Mucosa of descending colon (tissue), 3 donors: ENCODE results near the gene UBE3B. TPM values are rescaled to one million over a fixed set of nuclear protein-coding genes. Genes with fewer than 3 reads are reported as not detected.
A peak's percentile ranks its signal among the peaks of the same experiment; 100 is the strongest.

Source experiments
- ATAC-seq: fragments of 200-7000 bp; cut with Tn5 transposase; one replicate; pipeline ENCODE4 v1.9.1; 2020; ENCODE audit warnings: mild to moderate bottlenecking, moderate library complexity
- DNase-seq, 3 donors: peaks; one replicate each; pipeline ENCODE4 v3.0.0-alpha.2; 2020
- H3K36me3 ChIP-seq: fragments of 200-600 bp; one replicate; pipeline ENCODE4 v1.8.0; 2021; ENCODE audit warnings: low read depth, mild to moderate bottlenecking
- H3K4me1 ChIP-seq: fragments of 200-600 bp; one replicate; pipeline ENCODE4 v1.8.0; 2021; ENCODE audit warnings: low read depth, mild to moderate bottlenecking
- H3K4me3 ChIP-seq: fragments of 200-600 bp; one replicate; pipeline ENCODE4 v1.8.0; 2021; ENCODE audit warnings: mild to moderate bottlenecking
- H3K9me3 ChIP-seq: fragments of 200-600 bp; one replicate; pipeline ENCODE4 v1.8.0; 2021; ENCODE audit warnings: mild to moderate bottlenecking
- intact Hi-C, 2 donors: fragments of 100-400 bp; cut with DNase I in 1 of 2; cut with micrococcal nuclease in 1 of 2; formaldehyde crosslinking; loops; one replicate each; pipeline versions ENCODE4 v1.11.0 to v1.11.1; 2022; cut with DNase I, micrococcal nuclease
- total RNA-seq, 3 donors: library from RNA; stranded (reverse); fragmentation: NEBNext Ultra II Directional in 2 of 3; extraction: Animal tissue kit (Norgen Biotek cat#: 25700) in 2 of 3; gene quantifications; one replicate each; pipeline versions ENCODE4 v1.2.1 to v1.2.4, GENCODE V29; 2021 to 2023
- TF ChIP-seq, protein P1 (sequence below): fragments of 200-600 bp; IDR thresholded peaks from one replicate; pipeline ENCODE4 v1.8.0; 2022; ENCODE audit warnings: antibody characterized with exemption, mild to moderate bottlenecking
- donor health status: DM: no; HTN: no; CAD: no; lungs with moderate emphysema.
- donor health status: DM: no; HTN: no; CAD: no.
- donor health status: DM: no; HTN: yes; CAD: no.

The UBE3B gene
- total RNA-seq, 3 donors from 2014 or later: 52.5 to 62.3 (median 54.6) TPM

DNA sequence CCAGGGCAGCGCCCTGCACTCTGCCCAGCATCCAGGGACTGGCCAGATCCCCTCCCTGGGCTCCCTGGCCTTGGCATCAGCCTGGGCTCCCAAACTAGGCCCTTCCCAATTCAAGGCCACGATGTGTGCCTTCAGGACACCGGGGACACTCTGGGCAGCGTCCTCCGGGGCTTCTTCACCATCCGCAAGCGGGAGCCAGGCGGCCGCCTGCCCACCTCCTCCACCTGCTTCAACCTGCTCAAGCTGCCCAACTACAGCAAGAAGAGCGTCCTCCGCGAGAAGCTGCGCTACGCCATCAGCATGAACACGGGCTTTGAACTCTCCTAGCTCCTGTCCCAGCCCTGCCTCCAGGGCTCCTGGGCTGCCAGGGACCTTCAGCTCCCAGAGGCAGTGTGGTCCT, 57.0 kb downstream of the UBE3B start:
- ATAC-seq (no peak), DNase-seq (peak in 1 of 3 donors; percentile 27)
- TF ChIP-seq, protein P1, sequence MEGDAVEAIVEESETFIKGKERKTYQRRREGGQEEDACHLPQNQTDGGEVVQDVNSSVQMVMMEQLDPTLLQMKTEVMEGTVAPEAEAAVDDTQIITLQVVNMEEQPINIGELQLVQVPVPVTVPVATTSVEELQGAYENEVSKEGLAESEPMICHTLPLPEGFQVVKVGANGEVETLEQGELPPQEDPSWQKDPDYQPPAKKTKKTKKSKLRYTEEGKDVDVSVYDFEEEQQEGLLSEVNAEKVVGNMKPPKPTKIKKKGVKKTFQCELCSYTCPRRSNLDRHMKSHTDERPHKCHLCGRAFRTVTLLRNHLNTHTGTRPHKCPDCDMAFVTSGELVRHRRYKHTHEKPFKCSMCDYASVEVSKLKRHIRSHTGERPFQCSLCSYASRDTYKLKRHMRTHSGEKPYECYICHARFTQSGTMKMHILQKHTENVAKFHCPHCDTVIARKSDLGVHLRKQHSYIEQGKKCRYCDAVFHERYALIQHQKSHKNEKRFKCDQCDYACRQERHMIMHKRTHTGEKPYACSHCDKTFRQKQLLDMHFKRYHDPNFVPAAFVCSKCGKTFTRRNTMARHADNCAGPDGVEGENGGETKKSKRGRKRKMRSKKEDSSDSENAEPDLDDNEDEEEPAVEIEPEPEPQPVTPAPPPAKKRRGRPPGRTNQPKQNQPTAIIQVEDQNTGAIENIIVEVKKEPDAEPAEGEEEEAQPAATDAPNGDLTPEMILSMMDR: no peak
- Histone ChIP-seq H3K4me3 (no peak overlapping the region), H3K9me3 (no peaks in the 10 kb centered on the region), H3K4me1 (no peaks in the 10 kb centered on the region), H3K36me3 (no peaks in the 10 kb centered on the region)
- intact Hi-C loops: no loop called here

DNA sequence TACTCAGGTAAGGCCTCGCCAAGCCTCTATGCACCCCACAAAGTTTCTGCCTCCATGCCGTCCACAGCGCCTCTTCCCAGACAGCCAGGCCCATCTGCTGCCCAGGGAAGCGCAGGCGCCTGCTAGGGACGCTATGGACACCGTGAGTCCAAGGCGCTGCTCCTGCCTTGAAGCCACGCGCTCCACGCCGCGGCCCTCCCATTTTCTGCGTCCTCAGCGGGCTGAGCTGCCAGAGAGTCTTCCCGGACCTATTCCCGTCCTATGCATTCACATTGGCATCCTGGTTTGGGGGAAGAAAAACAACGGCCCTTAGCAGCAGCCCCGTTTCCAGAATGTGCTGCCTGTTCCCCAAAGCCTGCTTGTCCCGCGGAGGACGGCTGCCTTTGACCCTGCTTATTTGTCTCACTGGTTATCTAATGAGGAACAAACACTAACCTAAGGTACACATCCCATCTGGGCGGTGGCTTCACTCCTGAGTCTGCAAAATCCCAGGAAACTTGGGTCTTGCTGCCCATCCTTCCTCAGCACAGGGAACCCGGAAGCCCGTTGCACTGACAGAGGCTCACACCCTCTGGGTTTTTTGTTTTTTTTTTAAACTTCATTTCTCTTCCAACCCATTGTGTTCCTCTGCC, 57.9 kb downstream of the UBE3B start:
- DNase-seq (peak in 1 of 3 donors; percentile 41), ATAC-seq (no peak)
- TF ChIP-seq, protein P1: no peak
- Histone ChIP-seq H3K4me3 (no peak overlapping the region), H3K36me3 (no peaks in the 10 kb centered on the region), H3K4me1 (no peaks in the 10 kb centered on the region), H3K9me3 (no peaks in the 10 kb centered on the region)
- intact Hi-C loops: no loop called here

DNA sequence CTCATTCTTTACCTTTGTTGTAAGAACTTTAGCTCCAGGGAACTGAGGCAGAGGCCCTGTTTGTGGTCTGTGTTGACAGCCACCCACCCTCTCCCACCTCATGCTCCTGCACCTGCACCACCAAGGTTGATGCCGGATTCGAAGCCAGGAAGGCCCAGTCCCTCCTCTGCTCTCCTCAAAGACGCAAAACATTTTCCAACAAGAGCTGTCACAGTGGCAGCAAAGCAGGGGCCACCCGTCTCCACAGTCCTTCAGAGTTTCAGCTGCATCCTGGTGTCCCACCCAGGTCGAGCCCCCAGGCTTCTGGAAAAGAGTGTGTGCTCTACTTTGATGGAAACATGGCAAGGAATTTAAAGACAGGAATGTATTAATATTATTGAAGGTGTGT, 58.4 kb downstream of the UBE3B start:
- DNase-seq (no peak), ATAC-seq (no peak)
- Histone ChIP-seq H3K4me1 (no peaks in the 10 kb centered on the region), H3K4me3 (no peak overlapping the region), H3K36me3 (no peaks in the 10 kb centered on the region), H3K9me3 (no peaks in the 10 kb centered on the region)
- TF ChIP-seq, protein P1: no peak
- intact Hi-C loops: no loop called here

DNA sequence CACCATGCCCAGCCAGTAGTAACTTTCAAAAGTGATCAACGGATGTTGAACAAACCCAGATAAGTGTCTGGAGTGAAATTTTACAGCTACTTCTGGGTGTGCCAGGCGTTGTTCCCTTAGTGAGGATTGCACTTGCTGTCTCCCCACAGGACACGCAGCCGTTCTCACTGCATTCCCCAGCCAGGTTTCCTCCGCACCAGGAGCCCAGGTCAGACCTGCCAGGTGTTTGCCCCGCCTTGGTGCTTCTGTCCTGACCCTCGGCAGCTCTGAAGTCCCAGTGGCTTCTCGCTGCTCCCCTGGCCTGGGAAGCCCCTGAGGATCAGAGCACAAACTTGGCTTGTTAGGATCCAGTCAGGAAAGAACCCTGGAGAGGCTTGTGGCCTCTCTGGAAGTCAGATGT, 59.7 kb downstream of the UBE3B start:
- ATAC-seq (no peak), DNase-seq (no peak)
- TF ChIP-seq, protein P1: no peak
- Histone ChIP-seq H3K36me3 (no peaks in the 10 kb centered on the region), H3K4me1 (no peaks in the 10 kb centered on the region), H3K9me3 (no peaks in the 10 kb centered on the region), H3K4me3 (no peak overlapping the region)
- intact Hi-C loops: no loop called here

DNA sequence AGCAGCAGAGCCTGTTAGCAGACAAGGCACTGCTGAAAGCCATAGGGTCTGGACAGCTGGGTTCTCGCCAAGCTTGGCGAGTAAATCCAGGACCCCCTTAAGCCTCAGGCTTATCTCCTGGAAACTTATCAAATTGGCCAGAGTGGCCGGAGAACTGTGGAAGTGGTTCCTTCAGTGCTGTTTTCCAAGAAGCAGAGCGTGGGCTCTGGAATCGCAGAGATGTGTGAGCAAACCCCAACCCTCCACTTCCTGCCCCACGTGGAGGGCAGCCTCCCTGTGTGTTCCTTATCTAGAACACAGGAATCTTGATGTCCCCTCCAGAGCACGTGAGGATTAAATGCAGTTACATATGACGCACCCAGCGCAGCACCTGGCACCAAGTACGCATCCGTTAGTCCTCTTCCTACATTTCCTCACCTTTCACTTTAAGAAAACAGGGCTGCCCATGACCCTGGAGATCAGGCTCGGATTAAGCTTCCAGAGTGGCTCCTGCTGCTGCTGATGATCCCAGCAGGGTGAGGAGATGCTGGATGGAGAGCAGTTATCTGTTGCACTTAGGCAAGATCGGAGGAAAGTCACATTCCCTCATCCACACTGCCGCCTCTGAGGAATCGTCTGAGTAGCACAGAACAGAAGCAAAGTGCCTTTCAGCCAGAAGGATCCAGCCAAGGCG, 60.9 kb downstream of the UBE3B start:
- no peak for DNase-seq

More for the DNA sequence above, 60.9 kb downstream of the UBE3B start:
- Histone ChIP-seq H3K4me1 (no peaks in the 10 kb centered on the region), H3K4me3 (no peak overlapping the region), H3K36me3 (no peaks in the 10 kb centered on the region), H3K9me3 (no peaks in the 10 kb centered on the region)
- TF ChIP-seq, protein P1: no peak
- no peak for ATAC-seq
- intact Hi-C loops: no loop called here
